ENCODE data around the gene ONECUT3. TPM values are rescaled to one million over a fixed set of nuclear protein-coding genes. Genes with fewer than 3 reads are reported as not detected.

ONECUT3 gene
- total RNA-seq, 1 experiment from 2014 or later: 0.04 TPM

GRCh38 chr19:1814833-1815604 lies 61.7 kb downstream of the ONECUT3 start:
- ATAC-seq (no peak), DNase-seq (ENCODE audit: low spot score) (no peak)
- ChIA-PET CTCF (interaction anchor here (0.9 to 2.9 kb wide), 7 partner anchors 11 to 35 kb away, joined by 3 to 45 read pairs (median 4); no protein-coding TSS in a partner anchor), POLR2A (no interaction called here)
- TF ChIP-seq FOXK1 (CRISPR knock-in tag; IDR thresholded peaks at IDR 0.05) (no peak), USF2 (CRISPR knock-in tag; IDR thresholded peaks at IDR 0.05) (no peak), ZNF671 (CRISPR knock-in tag; IDR thresholded peaks at IDR 0.05) (no peak), USF1 (CRISPR knock-in tag; IDR thresholded peaks at IDR 0.05) (no peak), ZNF512 (CRISPR knock-in tag; IDR thresholded peaks at IDR 0.05; ENCODE audit: borderline replicate concordance) (no peak), ATF1 (CRISPR knock-in tag; IDR thresholded peaks at IDR 0.05) (no peak), ZNF416 (CRISPR knock-in tag; IDR thresholded peaks at IDR 0.05) (no peak), JUN (CRISPR knock-in tag; IDR thresholded peaks at IDR 0.05) (no peak), ATF6 (CRISPR knock-in tag; IDR thresholded peaks at IDR 0.05) (no peak), ZNF396 (CRISPR knock-in tag; IDR thresholded peaks at IDR 0.05; ENCODE audit: borderline replicate concordance) (no peak)
- TF ChIP-seq, protein P1, sequence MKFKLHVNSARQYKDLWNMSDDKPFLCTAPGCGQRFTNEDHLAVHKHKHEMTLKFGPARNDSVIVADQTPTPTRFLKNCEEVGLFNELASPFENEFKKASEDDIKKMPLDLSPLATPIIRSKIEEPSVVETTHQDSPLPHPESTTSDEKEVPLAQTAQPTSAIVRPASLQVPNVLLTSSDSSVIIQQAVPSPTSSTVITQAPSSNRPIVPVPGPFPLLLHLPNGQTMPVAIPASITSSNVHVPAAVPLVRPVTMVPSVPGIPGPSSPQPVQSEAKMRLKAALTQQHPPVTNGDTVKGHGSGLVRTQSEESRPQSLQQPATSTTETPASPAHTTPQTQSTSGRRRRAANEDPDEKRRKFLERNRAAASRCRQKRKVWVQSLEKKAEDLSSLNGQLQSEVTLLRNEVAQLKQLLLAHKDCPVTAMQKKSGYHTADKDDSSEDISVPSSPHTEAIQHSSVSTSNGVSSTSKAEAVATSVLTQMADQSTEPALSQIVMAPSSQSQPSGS (CRISPR knock-in tag; IDR thresholded peaks at IDR 0.05; ENCODE audit: borderline replicate concordance, low read depth): no peak
- Mint-ChIP-seq H3K4me3 (no peak overlapping the region), H3K27ac (no peak overlapping the region), H3K36me3 (peaks cover 3% of the 10 kb centered on the region; the same call in 1 of the 2 replicates), H3K27me3 (ENCODE audit: low read depth) (peaks cover 4% of the 10 kb centered on the region), H3K4me1 (peaks cover 5% of the 10 kb centered on the region; the same call in 1 of the 2 replicates), H3K9me3 (no peaks in the 10 kb centered on the region)

DNA sequence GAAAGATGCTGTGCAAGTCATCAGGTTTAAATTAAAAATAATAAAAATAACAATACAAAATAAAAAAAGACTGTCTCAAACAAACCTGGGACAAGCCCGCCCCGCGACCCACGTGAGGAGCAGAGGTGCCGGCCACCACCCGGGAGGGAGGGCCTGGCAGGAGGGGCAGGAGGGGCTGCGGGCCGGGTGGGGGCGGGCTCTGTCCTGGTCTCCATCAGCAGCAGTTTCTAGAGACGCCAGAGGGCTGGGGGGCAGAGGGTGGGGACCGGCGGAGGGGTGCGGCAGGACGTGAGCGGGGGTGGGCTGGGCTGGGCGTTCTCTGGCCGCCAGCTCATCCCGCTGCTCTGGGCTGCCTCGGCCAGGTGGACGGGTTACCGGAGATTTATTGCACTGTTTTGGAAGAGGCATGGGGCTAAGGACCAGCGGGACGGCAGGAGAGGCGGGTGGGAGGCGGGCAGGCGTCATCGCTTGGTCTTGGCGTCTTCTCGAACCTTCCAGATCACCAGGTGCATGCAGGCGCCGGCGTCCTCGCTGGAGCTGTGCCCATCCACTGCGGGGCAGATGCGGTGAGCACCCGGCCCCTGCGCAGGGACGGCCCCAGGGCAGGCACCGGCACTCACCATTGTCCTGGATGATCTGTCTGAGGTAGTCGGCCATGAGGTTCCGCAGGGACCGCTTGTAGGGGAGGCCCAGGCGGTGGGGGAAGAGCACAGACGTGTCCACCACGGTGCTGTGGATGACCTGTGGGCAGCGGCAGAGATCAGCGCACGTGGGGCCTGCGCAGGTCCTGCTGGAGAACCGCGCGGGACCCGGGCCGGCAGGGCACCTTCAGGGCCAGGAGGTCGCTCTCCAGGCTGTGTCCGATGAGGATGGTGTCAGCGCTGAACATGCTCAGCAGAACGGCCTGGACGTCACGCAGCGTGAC lies 62.6 kb downstream of the ONECUT3 start:
- CTCF ChIA-PET: interaction anchor here (0.9 to 2.9 kb wide), 4 partner anchors 10 to 270 kb away, joined by 3 to 45 read pairs (median 6); no protein-coding TSS in a partner anchor
- no peaks in the 10 kb centered on the region for H3K9me3 Mint-ChIP-seq
- H3K27me3 Mint-ChIP-seq (ENCODE audit: low read depth): peaks cover 4% of the 10 kb centered on the region
- H3K4me1 Mint-ChIP-seq: peaks cover 5% of the 10 kb centered on the region; the same call in 1 of the 2 replicates
- DNase-seq (ENCODE audit: low spot score) (no peak), ATAC-seq (no peak)
- no peak overlapping the region for H3K27ac Mint-ChIP-seq
- H3K4me3 Mint-ChIP-seq: no peak overlapping the region
- POLR2A ChIA-PET: no interaction called here
- H3K36me3 Mint-ChIP-seq: peaks cover 7% of the 10 kb centered on the region
- TF ChIP-seq TP53 (CRISPR knock-in tag; IDR thresholded peaks at IDR 0.05): no peak
- TF ChIP-seq, protein P2, sequence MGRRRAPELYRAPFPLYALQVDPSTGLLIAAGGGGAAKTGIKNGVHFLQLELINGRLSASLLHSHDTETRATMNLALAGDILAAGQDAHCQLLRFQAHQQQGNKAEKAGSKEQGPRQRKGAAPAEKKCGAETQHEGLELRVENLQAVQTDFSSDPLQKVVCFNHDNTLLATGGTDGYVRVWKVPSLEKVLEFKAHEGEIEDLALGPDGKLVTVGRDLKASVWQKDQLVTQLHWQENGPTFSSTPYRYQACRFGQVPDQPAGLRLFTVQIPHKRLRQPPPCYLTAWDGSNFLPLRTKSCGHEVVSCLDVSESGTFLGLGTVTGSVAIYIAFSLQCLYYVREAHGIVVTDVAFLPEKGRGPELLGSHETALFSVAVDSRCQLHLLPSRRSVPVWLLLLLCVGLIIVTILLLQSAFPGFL (CRISPR knock-in tag; IDR thresholded peaks at IDR 0.05; ENCODE audit: borderline replicate concordance): no peak
- TF ChIP-seq ZNF138 (CRISPR knock-in tag; conservative IDR thresholded peaks at IDR 0.05): no peak
- no peak for TF ChIP-seq AR (CRISPR knock-in tag; IDR thresholded peaks at IDR 0.05)
- TF ChIP-seq, protein P1 (CRISPR knock-in tag; IDR thresholded peaks at IDR 0.05; ENCODE audit: borderline replicate concordance, low read depth): no peak
- no peak for TF ChIP-seq ESRRA (CRISPR knock-in tag; IDR thresholded peaks at IDR 0.05; ENCODE audit: borderline replicate concordance)
- TF ChIP-seq ZNF416 (CRISPR knock-in tag; IDR thresholded peaks at IDR 0.05): no peak
- no peak for TF ChIP-seq ZNF232 (CRISPR knock-in tag; IDR thresholded peaks at IDR 0.05)

All from WTC11 (cell line).